Liver (tissue), 3 donors: ENCODE data around the gene SPSB1.

Source experiments
- JUND ChIP-seq, 2 donors: IDR thresholded peaks; 2 replicates each; pipeline ENCODE4 v1.6.1; 2016; ENCODE audit warnings: antibody characterized with exemption in 2 of 2
- YY1 ChIP-seq: IDR thresholded peaks from 2 replicates; pipeline ENCODE4 v1.6.1; 2016; ENCODE audit warnings: antibody characterized with exemption, mild to moderate bottlenecking
- TF ChIP-seq, protein P1 (sequence below): fragments of 150-350 bp; IDR thresholded peaks from 2 replicates; pipeline ENCODE4 v1.5.1; 2017; ENCODE audit warnings: improper control_type of control experiment, low read depth, low read length; ENCODE audit not compliant: missing input control
- TF ChIP-seq, protein P2 (sequence below): IDR thresholded peaks from 2 replicates; pipeline ENCODE4 v1.6.1; 2016; ENCODE audit warnings: antibody characterized with exemption
- donor health status: healthy.
- donor health status: healthy.

DNA sequence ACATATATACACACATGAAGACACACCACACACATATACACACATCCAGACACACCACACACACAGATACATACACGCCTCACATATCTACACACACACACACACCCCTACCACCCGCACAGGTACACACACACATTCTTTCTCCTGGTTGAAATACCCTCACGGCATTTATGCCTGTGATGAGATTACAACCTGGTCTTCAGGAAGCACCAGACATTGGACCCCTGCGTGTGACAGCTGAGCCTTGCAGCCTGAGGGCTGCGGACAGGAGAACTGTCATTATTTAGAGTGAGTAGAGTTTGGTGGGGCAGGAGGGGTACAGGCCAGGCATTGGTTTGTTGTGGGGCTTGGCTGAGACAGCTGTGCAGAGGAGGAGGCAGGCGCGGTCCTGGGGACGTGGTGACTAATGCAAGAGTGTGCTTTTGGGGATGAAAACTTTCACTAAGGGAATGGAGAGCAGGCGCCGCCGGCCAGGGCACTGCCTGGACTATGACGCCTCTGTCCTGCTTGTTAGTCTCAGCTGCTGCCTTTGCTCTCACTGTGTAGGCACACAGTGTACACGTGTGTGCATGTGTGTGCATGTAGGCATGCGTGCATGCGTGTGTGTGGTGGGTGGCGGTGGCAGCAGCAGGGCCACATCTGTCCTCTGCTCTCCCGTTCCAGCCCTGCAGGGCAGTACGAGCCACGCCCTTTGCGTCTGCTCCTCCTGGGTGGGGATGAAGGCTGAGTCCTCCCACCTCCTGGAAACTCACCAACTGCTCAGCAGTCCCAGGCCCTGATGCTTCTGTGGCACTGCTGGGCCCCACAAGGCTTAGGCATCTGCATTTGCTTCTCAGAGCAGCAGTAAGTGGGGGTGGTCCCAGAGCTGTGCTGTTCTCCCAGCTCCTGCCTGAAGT lies 57.6 kb downstream of the SPSB1 start:
- no peak for TF ChIP-seq JUND (IDR thresholded peaks at IDR 0.05)
- TF ChIP-seq, protein P1, sequence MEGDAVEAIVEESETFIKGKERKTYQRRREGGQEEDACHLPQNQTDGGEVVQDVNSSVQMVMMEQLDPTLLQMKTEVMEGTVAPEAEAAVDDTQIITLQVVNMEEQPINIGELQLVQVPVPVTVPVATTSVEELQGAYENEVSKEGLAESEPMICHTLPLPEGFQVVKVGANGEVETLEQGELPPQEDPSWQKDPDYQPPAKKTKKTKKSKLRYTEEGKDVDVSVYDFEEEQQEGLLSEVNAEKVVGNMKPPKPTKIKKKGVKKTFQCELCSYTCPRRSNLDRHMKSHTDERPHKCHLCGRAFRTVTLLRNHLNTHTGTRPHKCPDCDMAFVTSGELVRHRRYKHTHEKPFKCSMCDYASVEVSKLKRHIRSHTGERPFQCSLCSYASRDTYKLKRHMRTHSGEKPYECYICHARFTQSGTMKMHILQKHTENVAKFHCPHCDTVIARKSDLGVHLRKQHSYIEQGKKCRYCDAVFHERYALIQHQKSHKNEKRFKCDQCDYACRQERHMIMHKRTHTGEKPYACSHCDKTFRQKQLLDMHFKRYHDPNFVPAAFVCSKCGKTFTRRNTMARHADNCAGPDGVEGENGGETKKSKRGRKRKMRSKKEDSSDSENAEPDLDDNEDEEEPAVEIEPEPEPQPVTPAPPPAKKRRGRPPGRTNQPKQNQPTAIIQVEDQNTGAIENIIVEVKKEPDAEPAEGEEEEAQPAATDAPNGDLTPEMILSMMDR: no peak
- TF ChIP-seq YY1: no peak
- TF ChIP-seq, protein P2, sequence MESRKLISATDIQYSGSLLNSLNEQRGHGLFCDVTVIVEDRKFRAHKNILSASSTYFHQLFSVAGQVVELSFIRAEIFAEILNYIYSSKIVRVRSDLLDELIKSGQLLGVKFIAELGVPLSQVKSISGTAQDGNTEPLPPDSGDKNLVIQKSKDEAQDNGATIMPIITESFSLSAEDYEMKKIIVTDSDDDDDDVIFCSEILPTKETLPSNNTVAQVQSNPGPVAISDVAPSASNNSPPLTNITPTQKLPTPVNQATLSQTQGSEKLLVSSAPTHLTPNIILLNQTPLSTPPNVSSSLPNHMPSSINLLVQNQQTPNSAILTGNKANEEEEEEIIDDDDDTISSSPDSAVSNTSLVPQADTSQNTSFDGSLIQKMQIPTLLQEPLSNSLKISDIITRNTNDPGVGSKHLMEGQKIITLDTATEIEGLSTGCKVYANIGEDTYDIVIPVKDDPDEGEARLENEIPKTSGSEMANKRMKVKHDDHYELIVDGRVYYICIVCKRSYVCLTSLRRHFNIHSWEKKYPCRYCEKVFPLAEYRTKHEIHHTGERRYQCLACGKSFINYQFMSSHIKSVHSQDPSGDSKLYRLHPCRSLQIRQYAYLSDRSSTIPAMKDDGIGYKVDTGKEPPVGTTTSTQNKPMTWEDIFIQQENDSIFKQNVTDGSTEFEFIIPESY: no peak
